GM23338 (cell line): ENCODE data around the gene TNFRSF8. TPM values are rescaled to one million over a fixed set of nuclear protein-coding genes. Genes with fewer than 3 reads are reported as not detected.

ENCODE experiments used
- ATAC-seq: fragments of 200-7000 bp; cut with Tn5 transposase; 3 replicates; pipeline ENCODE4 v1.9.1; 2020
- DNase-seq: peaks from one replicate; pipeline ENCODE4 v3.0.0-alpha.2; 2015; ENCODE audit warnings: low spot score
- H2AFZ ChIP-seq: fragments of 200-600 bp; sonication (generic); 2 replicates; pipeline ENCODE4 v1.8.0; 2016; ENCODE audit warnings: antibody characterized with exemption, mild to moderate bottlenecking, moderate library complexity
- H3F3A ChIP-seq: fragments of 200-600 bp; sonication (generic); replicated peaks from 2 replicates; pipeline ENCODE4 v1.8.0; 2017; ENCODE audit warnings: antibody characterized with exemption, mixed run types, low read depth
- H3K27ac ChIP-seq: fragments of 200-600 bp; sonication (generic); 2 replicates; pipeline ENCODE4 v1.6.1; 2016; ENCODE audit warnings: low read depth
- H3K27me3 ChIP-seq: fragments of 200-600 bp; sonication (generic); 2 replicates; pipeline ENCODE4 v1.8.0; 2016; ENCODE audit warnings: mild to moderate bottlenecking, mixed run types, moderate library complexity; ENCODE audit not compliant: insufficient read depth
- H3K36me3 ChIP-seq: fragments of 200-600 bp; sonication (generic); 2 replicates; pipeline ENCODE4 v1.8.0; 2016; ENCODE audit warnings: mild to moderate bottlenecking; ENCODE audit not compliant: insufficient read depth
- H3K4me1 ChIP-seq: fragments of 200-600 bp; sonication (generic); 2 replicates; pipeline ENCODE4 v1.8.0; 2016; ENCODE audit warnings: mild to moderate bottlenecking, moderate library complexity; ENCODE audit not compliant: insufficient read depth
- H3K4me2 ChIP-seq: fragments of 200-600 bp; sonication (generic); 2 replicates; pipeline ENCODE4 v1.7.1; 2017; ENCODE audit warnings: mixed run types
- H3K4me3 ChIP-seq: fragments of 200-600 bp; sonication (generic); 2 replicates; pipeline ENCODE4 v1.6.1; 2016; ENCODE audit warnings: mixed run types
- H3K79me2 ChIP-seq: fragments of 200-600 bp; sonication (generic); replicated peaks from 2 replicates; pipeline ENCODE4 v1.8.0; 2017; ENCODE audit warnings: mild to moderate bottlenecking; ENCODE audit not compliant: insufficient read depth
- H3K9me2 ChIP-seq: fragments of 200-600 bp; sonication (generic); 2 replicates; pipeline ENCODE4 v1.8.0; 2017; ENCODE audit not compliant: insufficient read depth
- H4K20me1 ChIP-seq: fragments of 200-600 bp; sonication (generic); replicated peaks from 2 replicates; pipeline ENCODE4 v1.8.0; 2017; ENCODE audit warnings: mild to moderate bottlenecking; ENCODE audit not compliant: insufficient read depth
- H3K27ac Mint-ChIP-seq: 2 replicates; pipeline ENCODE4 v1.8.0; 2020; ENCODE audit warnings: inconsistent platforms, mild to moderate bottlenecking, moderate library complexity, mixed read lengths
- H3K27me3 Mint-ChIP-seq: 3 replicates; pipeline ENCODE4 v1.8.0; 2022; ENCODE audit warnings: low read depth, mild to moderate bottlenecking, moderate library complexity, mixed read lengths, inconsistent platforms; ENCODE audit not compliant: insufficient read depth, poor library complexity
- H3K36me3 Mint-ChIP-seq: 3 replicates; pipeline ENCODE4 v1.8.0; 2021; ENCODE audit warnings: low read depth, mild to moderate bottlenecking, inconsistent platforms, moderate library complexity, mixed read lengths
- H3K4me1 Mint-ChIP-seq: 3 replicates; pipeline ENCODE4 v1.8.0; 2020; ENCODE audit warnings: mild to moderate bottlenecking, inconsistent platforms, mixed read lengths
- H3K4me3 Mint-ChIP-seq: 3 replicates; pipeline ENCODE4 v1.8.0; 2021; ENCODE audit warnings: moderate library complexity, mild to moderate bottlenecking, inconsistent platforms, mixed read lengths
- H3K9me3 Mint-ChIP-seq: 3 replicates; pipeline ENCODE4 v1.8.0; 2020; ENCODE audit warnings: moderate library complexity, mild to moderate bottlenecking, inconsistent platforms, mixed read lengths
- EZH2 ChIP-seq: fragments of 200-600 bp; sonication (generic); IDR thresholded peaks from one replicate; pipeline ENCODE4 v1.8.0; 2017; ENCODE audit warnings: antibody characterized with exemption, mild to moderate bottlenecking, low read depth; ENCODE audit not compliant: unreplicated experiment
- NANOG ChIP-seq: IDR thresholded peaks from 2 replicates; pipeline ENCODE4 v1.6.1; 2016; ENCODE audit warnings: antibody characterized with exemption, borderline replicate concordance
- POLR2AphosphoS5 ChIP-seq: IDR thresholded peaks from 2 replicates; pipeline ENCODE4 v1.6.1; 2016; ENCODE audit warnings: antibody characterized with exemption, low read depth
- REST ChIP-seq: IDR thresholded peaks from one replicate; pipeline ENCODE4 v1.6.1; 2018; ENCODE audit warnings: antibody characterized with exemption; ENCODE audit not compliant: unreplicated experiment
- STAT1 ChIP-seq: IDR thresholded peaks from one replicate; pipeline ENCODE4 v1.6.1; 2016; ENCODE audit warnings: antibody characterized with exemption; ENCODE audit not compliant: unreplicated experiment
- ZNF114 ChIP-seq: fragments of 250-450 bp; sonication (Bioruptor Pico); IDR thresholded peaks from 2 replicates; pipeline ENCODE4 v1.5.0; 2020; ENCODE audit warnings: mild to moderate bottlenecking, moderate library complexity
- ZNF331 ChIP-seq: fragments of 250-450 bp; sonication (Bioruptor Pico); IDR thresholded peaks from 2 replicates; pipeline ENCODE4 v1.5.0; 2020; ENCODE audit warnings: low read depth, mild to moderate bottlenecking, moderate library complexity
- ZNF462 ChIP-seq: fragments of 250-450 bp; sonication (Bioruptor Pico); IDR thresholded peaks from 2 replicates; pipeline ENCODE4 v1.5.0; 2020; ENCODE audit warnings: mild to moderate bottlenecking, moderate library complexity
- polyA plus RNA-seq: library from polyadenylated mRNA; unstranded; fragments of >200 nt; fragmentation: Nextera tagmentation; extraction: Ambion mirVana; gene quantifications from 2 replicates; pipeline ENCODE4 v1.2.1, GENCODE V29; 2016
- total RNA-seq: library from RNA; depleted of rRNA; stranded (reverse); fragments of >200 nt; shearing (Covaris generic); gene quantifications from 2 replicates; pipeline ENCODE4 v1.2.3, GENCODE V29; 2014
- TF ChIP-seq, protein P1 (sequence below): IDR thresholded peaks from 2 replicates; pipeline ENCODE4 v1.6.1; 2016; ENCODE audit warnings: antibody characterized with exemption
- TF ChIP-seq, protein P2 (sequence below), 2 experiments: fragments of 200-600 bp in 1 of 2; sonication (generic) in 1 of 2; conservative IDR thresholded peaks; 2 replicates each; pipeline versions ENCODE4 v1.5.1 to v1.6.1; 2016 to 2017; ENCODE audit warnings: antibody characterized with exemption in 2 of 2, low read depth in 2 of 2, mild to moderate bottlenecking in 2 of 2, moderate library complexity in 1 of 2

TNFRSF8 gene
- total and polyA plus RNA-seq, 2 experiments from 2014 or later: 11.7 to 28.2 TPM

- H3K9me2 ChIP-seq: no peaks in the 10 kb centered on the region
- H3F3A ChIP-seq: no peaks in the 10 kb centered on the region
- Mint-ChIP-seq H3K27ac (no peak overlapping the region), H3K9me3 (no peaks in the 10 kb centered on the region), H3K4me3 (no peak overlapping the region), H3K27me3 (peaks cover 3% of the 10 kb centered on the region), H3K4me1 (peaks cover 2% of the 10 kb centered on the region; the same call in 1 of the 3 replicates), H3K36me3 (no peaks in the 10 kb centered on the region; the same call in 2 of the 3 replicates)
- no peak overlapping the region for H3K4me2 ChIP-seq
- TF ChIP-seq, protein P1, sequence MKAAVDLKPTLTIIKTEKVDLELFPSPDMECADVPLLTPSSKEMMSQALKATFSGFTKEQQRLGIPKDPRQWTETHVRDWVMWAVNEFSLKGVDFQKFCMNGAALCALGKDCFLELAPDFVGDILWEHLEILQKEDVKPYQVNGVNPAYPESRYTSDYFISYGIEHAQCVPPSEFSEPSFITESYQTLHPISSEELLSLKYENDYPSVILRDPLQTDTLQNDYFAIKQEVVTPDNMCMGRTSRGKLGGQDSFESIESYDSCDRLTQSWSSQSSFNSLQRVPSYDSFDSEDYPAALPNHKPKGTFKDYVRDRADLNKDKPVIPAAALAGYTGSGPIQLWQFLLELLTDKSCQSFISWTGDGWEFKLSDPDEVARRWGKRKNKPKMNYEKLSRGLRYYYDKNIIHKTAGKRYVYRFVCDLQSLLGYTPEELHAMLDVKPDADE: no peak
- no peak for TF ChIP-seq ZNF462 (CRISPR knock-in tag)
- TF ChIP-seq REST: no peak
- no peak for TF ChIP-seq ZNF114 (CRISPR knock-in tag)
- no peak for TF ChIP-seq NANOG
- no peak for TF ChIP-seq ZNF331
- TF ChIP-seq, protein P2, sequence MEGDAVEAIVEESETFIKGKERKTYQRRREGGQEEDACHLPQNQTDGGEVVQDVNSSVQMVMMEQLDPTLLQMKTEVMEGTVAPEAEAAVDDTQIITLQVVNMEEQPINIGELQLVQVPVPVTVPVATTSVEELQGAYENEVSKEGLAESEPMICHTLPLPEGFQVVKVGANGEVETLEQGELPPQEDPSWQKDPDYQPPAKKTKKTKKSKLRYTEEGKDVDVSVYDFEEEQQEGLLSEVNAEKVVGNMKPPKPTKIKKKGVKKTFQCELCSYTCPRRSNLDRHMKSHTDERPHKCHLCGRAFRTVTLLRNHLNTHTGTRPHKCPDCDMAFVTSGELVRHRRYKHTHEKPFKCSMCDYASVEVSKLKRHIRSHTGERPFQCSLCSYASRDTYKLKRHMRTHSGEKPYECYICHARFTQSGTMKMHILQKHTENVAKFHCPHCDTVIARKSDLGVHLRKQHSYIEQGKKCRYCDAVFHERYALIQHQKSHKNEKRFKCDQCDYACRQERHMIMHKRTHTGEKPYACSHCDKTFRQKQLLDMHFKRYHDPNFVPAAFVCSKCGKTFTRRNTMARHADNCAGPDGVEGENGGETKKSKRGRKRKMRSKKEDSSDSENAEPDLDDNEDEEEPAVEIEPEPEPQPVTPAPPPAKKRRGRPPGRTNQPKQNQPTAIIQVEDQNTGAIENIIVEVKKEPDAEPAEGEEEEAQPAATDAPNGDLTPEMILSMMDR (conservative IDR thresholded peaks at IDR 0.05; ENCODE audit: low read depth in 2 of 2): no peak
- TF ChIP-seq EZH2: no peak
- no peak for TF ChIP-seq POLR2AphosphoS5
- no peak for TF ChIP-seq STAT1
- H4K20me1 ChIP-seq: no peaks in the 10 kb centered on the region
- DNase-seq (no peak), ATAC-seq (no peak)
- no peaks in the 10 kb centered on the region for H3K4me1 ChIP-seq
- H3K79me2 ChIP-seq: no peaks in the 10 kb centered on the region
- H3K4me3 ChIP-seq: no peak overlapping the region
- H3K36me3 ChIP-seq: no peaks in the 10 kb centered on the region
- no peak overlapping the region for H2AFZ ChIP-seq
- no peaks in the 10 kb centered on the region for H3K27me3 ChIP-seq
- H3K27ac ChIP-seq: no peak overlapping the region
Measured at GRCh38 chr1:12136916-12137610, 74.0 kb downstream of the TNFRSF8 start.
